Endothelial cell of umbilical vein (primary cell): Measurements from ENCODE around the gene FANCI. TPM values are rescaled to one million over a fixed set of nuclear protein-coding genes. Genes with fewer than 3 reads are reported as not detected.

ENCODE experiments used
- BruUV-seq: library from RNA; stranded (reverse); fragments of 400-500 nt; replicated peaks from 2 replicates; lab custom pipeline; 2021; lab: Mats Ljungman, UMichigan
- CTCF ChIA-PET: fragments of 300-600, 350-600 bp; sonication (Branson Sonifier 250); formaldehyde crosslinking; loops from one replicate; lab custom pipeline; 2021; ENCODE audit warnings: antibody characterized with exemption, inconsistent platforms; lab: Charles Lee
- POLR2A ChIA-PET: fragments of 300-600, 350-600 bp; sonication (Branson Sonifier 250); formaldehyde crosslinking; loops from one replicate; lab custom pipeline; 2021; ENCODE audit warnings: antibody characterized with exemption, inconsistent platforms; lab: Charles Lee
- DNase-seq: peaks from one replicate; pipeline ENCODE4 v3.0.0-alpha.2; 2011; ENCODE audit warnings: low read depth, low spot score
- FAIRE-seq: peaks from 2 replicates; lab custom pipeline; 2011; peaks lifted over from hg19 to GRCh38; lab: Jason Lieb, UNC
- H2AFZ ChIP-seq: 2 replicates; pipeline ENCODE4 v1.6.0; 2012; ENCODE audit warnings: low read depth, low read length, control low read depth, inconsistent platforms
- H3K27ac ChIP-seq: 2 replicates; pipeline ENCODE4 v1.5.1; 2011; ENCODE audit warnings: low read depth, mild to moderate bottlenecking, control low read depth, low read length, moderate library complexity; ENCODE audit not compliant: insufficient read depth
- H3K27me3 ChIP-seq, 2 experiments: 2 replicates each; pipeline versions ENCODE4 v1.6.0 to v1.6.1; 2011; ENCODE audit warnings: low read length in 2 of 2, mixed read lengths in 1 of 2; ENCODE audit not compliant: control insufficient read depth in 2 of 2, insufficient read depth in 2 of 2
- H3K36me3 ChIP-seq, 2 experiments: 2 replicates in 1 of 2; 3 replicates in 1 of 2; pipeline ENCODE4 v1.5.1; 2011; ENCODE audit warnings: low read length in 2 of 2, mild to moderate bottlenecking in 1 of 2, moderate library complexity in 1 of 2; ENCODE audit not compliant: control insufficient read depth in 2 of 2, insufficient read depth in 2 of 2; ENCODE audit errors: extremely low read depth in 1 of 2
- H3K4me1 ChIP-seq: 3 replicates; pipeline ENCODE4 v1.5.1; 2011; ENCODE audit warnings: mild to moderate bottlenecking, low read length; ENCODE audit not compliant: control insufficient read depth, insufficient read depth; ENCODE audit errors: extremely low read depth
- H3K4me2 ChIP-seq: 2 replicates; pipeline ENCODE4 v1.6.1; 2011; ENCODE audit warnings: low read length, control low read depth, mixed read lengths; ENCODE audit not compliant: insufficient read depth
- H3K4me3 ChIP-seq, 3 experiments: fragments of 200-600 bp in 1 of 3; sonication (generic), shearing (Covaris generic) in 1 of 3; replicated peaks in 1 of 3; 2 replicates each; pipeline ENCODE4 v1.5.1; 2011 to 2016; ENCODE audit warnings: control low read depth in 3 of 3, low read length in 3 of 3, mild to moderate bottlenecking in 2 of 3, inconsistent platforms in 1 of 3, low read depth in 1 of 3, moderate library complexity in 1 of 3; ENCODE audit not compliant: insufficient read depth in 1 of 3
- H3K79me2 ChIP-seq: 2 replicates; pipeline ENCODE4 v1.6.0; 2012; ENCODE audit warnings: low read length, inconsistent platforms; ENCODE audit not compliant: control insufficient read depth, insufficient read depth
- H3K9ac ChIP-seq: replicated peaks from 2 replicates; pipeline ENCODE3; 2011; ENCODE audit warnings: low read length, control low read depth; ENCODE audit not compliant: insufficient read depth; ENCODE audit errors: extremely low read depth
- H3K9me1 ChIP-seq: replicated peaks from 3 replicates; pipeline ENCODE4 v1.6.0; 2011; ENCODE audit warnings: mild to moderate bottlenecking, low read length; ENCODE audit not compliant: control insufficient read depth, insufficient read depth; ENCODE audit errors: extremely low read depth
- H3K9me3 ChIP-seq: replicated peaks from 2 replicates; pipeline ENCODE4 v1.5.1; 2012; ENCODE audit warnings: low read length, inconsistent platforms; ENCODE audit not compliant: control insufficient read depth, insufficient read depth
- H4K20me1 ChIP-seq: replicated peaks from 2 replicates; pipeline ENCODE3; 2011; ENCODE audit warnings: mild to moderate bottlenecking, low read length; ENCODE audit not compliant: control insufficient read depth, insufficient read depth; ENCODE audit errors: extremely low read depth
- EZH2 ChIP-seq: IDR thresholded peaks from 2 replicates; pipeline ENCODE4 v1.6.1; 2012; ENCODE audit warnings: borderline replicate concordance, low read depth, mild to moderate bottlenecking, moderate library complexity, low read length, inconsistent platforms; ENCODE audit not compliant: severe bottlenecking
- FOS ChIP-seq: IDR thresholded peaks from 2 replicates; pipeline ENCODE4 v1.6.1; 2011; ENCODE audit warnings: mild to moderate bottlenecking, low read length, moderate library complexity, borderline replicate concordance; ENCODE audit not compliant: insufficient read depth
- GATA2 ChIP-seq: IDR thresholded peaks from 2 replicates; pipeline ENCODE4 v1.7.0; 2011; ENCODE audit warnings: low read depth, mild to moderate bottlenecking, moderate library complexity, mixed read lengths, low read length; ENCODE audit not compliant: insufficient read length, insufficient read depth
- JUN ChIP-seq: IDR thresholded peaks from 2 replicates; pipeline ENCODE4 v1.6.1; 2011; ENCODE audit warnings: borderline replicate concordance, low read depth; ENCODE audit not compliant: insufficient read length, insufficient read depth
- MYC ChIP-seq: IDR thresholded peaks from one replicate; pipeline ENCODE4 v1.6.1; 2011; ENCODE audit warnings: mild to moderate bottlenecking, low read depth, low read length
- POLR2A ChIP-seq: IDR thresholded peaks from 2 replicates; pipeline ENCODE4 v1.6.1; 2012; ENCODE audit warnings: low read depth, mild to moderate bottlenecking, control low read depth, low read length
- POLR2AphosphoS5 ChIP-seq: IDR thresholded peaks from 2 replicates; pipeline ENCODE4 v1.6.1; 2012; ENCODE audit warnings: low read depth, mild to moderate bottlenecking, control low read depth, low read length, moderate library complexity; ENCODE audit not compliant: insufficient read depth
- dilution Hi-C: fragments of 300-500 bp; cut with MboI; formaldehyde crosslinking; loops from one replicate; pipeline ENCODE4 v1.15.0; 2019; ENCODE audit warnings: low sequenced_read_pairs; ENCODE audit not compliant: extremely low pct_ligation_motif_present
- intact Hi-C: fragments of 100-400 bp; cut with micrococcal nuclease; formaldehyde crosslinking; loops from one replicate; pipeline ENCODE4 v1.10.0; 2022
- polyA plus RNA-seq, 4 experiments: library from polyadenylated mRNA; depleted of rRNA in 3 of 4; stranded (reverse) in 3 of 4; unstranded in 1 of 4; fragments of >200 nt; gene quantifications; 2 replicates each; pipeline versions ENCODE4 v1.2.1 to v1.2.3, GENCODE V29; 2011 to 2012; ENCODE audit warnings: missing spikeins in 1 of 4
- total RNA-seq: library from RNA; stranded (reverse); gene quantifications from 2 replicates; pipeline ENCODE4 v1.2.3, GENCODE V29; 2021
- TF ChIP-seq, protein P1 (sequence below): IDR thresholded peaks from 2 replicates; pipeline ENCODE4 v1.6.1; 2011; ENCODE audit not compliant: insufficient read depth, insufficient read length
- TF ChIP-seq, protein P2 (sequence below), 2 donors: IDR thresholded peaks; 1 replicate in 1 of 2; 2 replicates in 1 of 2; pipeline ENCODE4 v1.5.1; 2011; ENCODE audit warnings: low read length in 2 of 2, mild to moderate bottlenecking in 2 of 2, moderate library complexity in 2 of 2, control low read depth in 1 of 2, inconsistent platforms in 1 of 2, low read depth in 1 of 2; ENCODE audit not compliant: insufficient read depth in 1 of 2; ENCODE audit errors: extremely low read depth in 1 of 2

Gene FANCI
- total and polyA plus RNA-seq, 2 donors (not counting 3 experiments of a cell fraction or from before 2014, with no cell fraction given) = 10.8 to 74.7 TPM

DNA sequence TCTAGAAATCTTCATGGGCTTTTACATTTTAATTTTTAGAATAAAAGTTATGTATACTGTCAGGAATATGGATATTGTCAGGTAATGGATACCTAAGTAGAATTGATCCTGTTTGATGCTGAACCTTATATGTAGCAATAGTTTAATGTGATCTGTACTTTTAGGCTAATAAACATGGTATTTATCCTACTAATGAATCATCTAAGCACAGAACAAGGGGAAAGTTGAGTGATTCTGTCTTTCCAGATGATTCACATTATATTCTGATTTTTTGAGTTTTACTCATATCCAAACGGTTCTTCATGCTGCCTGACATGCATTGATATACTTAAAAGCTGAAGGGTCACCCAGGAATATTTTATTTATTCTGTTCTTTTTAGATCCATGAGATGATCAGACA, 34.5 kb downstream of the FANCI start:
- Histone ChIP-seq H2AFZ (no peak overlapping the region), H3K9me1 (no peaks in the 10 kb centered on the region), H3K4me2 (no peak overlapping the region), H3K27me3 (no peaks in the 10 kb centered on the region), H3K4me1 (no peaks in the 10 kb centered on the region), H3K79me2 (no peaks in the 10 kb centered on the region), H3K9ac (no peak overlapping the region), H3K36me3 (peaks cover 0 to 9% of the 10 kb centered on the region in 2 experiments), H3K27ac (no peak overlapping the region), H3K9me3 (no peaks in the 10 kb centered on the region), H3K4me3 (no peak overlapping the region), H4K20me1 (no peaks in the 10 kb centered on the region)
- DNase-seq = no peak
- FAIRE-seq = no peak
- TF ChIP-seq MYC = no peak
- TF ChIP-seq FOS = no peak
- TF ChIP-seq JUN = no peak
- TF ChIP-seq GATA2 = no peak
- TF ChIP-seq POLR2A = no peak
- no peak for TF ChIP-seq EZH2
- no peak for TF ChIP-seq POLR2AphosphoS5
- TF ChIP-seq, protein P1, sequence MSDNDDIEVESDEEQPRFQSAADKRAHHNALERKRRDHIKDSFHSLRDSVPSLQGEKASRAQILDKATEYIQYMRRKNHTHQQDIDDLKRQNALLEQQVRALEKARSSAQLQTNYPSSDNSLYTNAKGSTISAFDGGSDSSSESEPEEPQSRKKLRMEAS = no peak
- TF ChIP-seq, protein P2, sequence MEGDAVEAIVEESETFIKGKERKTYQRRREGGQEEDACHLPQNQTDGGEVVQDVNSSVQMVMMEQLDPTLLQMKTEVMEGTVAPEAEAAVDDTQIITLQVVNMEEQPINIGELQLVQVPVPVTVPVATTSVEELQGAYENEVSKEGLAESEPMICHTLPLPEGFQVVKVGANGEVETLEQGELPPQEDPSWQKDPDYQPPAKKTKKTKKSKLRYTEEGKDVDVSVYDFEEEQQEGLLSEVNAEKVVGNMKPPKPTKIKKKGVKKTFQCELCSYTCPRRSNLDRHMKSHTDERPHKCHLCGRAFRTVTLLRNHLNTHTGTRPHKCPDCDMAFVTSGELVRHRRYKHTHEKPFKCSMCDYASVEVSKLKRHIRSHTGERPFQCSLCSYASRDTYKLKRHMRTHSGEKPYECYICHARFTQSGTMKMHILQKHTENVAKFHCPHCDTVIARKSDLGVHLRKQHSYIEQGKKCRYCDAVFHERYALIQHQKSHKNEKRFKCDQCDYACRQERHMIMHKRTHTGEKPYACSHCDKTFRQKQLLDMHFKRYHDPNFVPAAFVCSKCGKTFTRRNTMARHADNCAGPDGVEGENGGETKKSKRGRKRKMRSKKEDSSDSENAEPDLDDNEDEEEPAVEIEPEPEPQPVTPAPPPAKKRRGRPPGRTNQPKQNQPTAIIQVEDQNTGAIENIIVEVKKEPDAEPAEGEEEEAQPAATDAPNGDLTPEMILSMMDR (IDR thresholded peaks at IDR 0.05; ENCODE audit: extremely low read depth in 1 of 2, insufficient read depth in 1 of 2, low read depth in 1 of 2, low read length in 2 of 2) = no peak
- dilution Hi-C loops (no loop called here), intact Hi-C loops (no loop called here)
- CTCF ChIA-PET = no interaction called here
- POLR2A ChIA-PET = no interaction called here
- no TSS peak for BruUV-seq
